GM12878 (cell line): ENCODE data around the gene CRYBB1.

ENCODE experiments used
- CBX5 ChIP-seq: sonication (generic); IDR thresholded peaks from 2 replicates; pipeline ENCODE4 v1.6.1; 2016; ENCODE audit warnings: low read depth, moderate library complexity, mild to moderate bottlenecking, inconsistent platforms
- CTCF ChIP-seq, 3 experiments: IDR thresholded peaks in 2 of 3; conservative IDR thresholded peaks in 1 of 3; 2 replicates each; pipeline ENCODE4 v1.5.1; 2011; ENCODE audit warnings: low read depth in 3 of 3, low read length in 3 of 3, mild to moderate bottlenecking in 3 of 3, control low read depth in 2 of 3, moderate library complexity in 2 of 3, inconsistent platforms in 1 of 3, mixed read lengths in 1 of 3; ENCODE audit not compliant: control insufficient read depth in 2 of 3, insufficient read depth in 1 of 3; ENCODE audit errors: extremely low read depth in 1 of 3
- HDGF ChIP-seq: fragments of 450-650 bp; IDR thresholded peaks from 2 replicates; pipeline ENCODE4 v1.6.1; 2016; ENCODE audit warnings: antibody characterized with exemption
- MTA3 ChIP-seq: IDR thresholded peaks from 2 replicates; pipeline ENCODE4 v1.6.1; 2012; ENCODE audit warnings: low read length, inconsistent platforms, borderline replicate concordance
- MXI1 ChIP-seq: fragments of 150-350 bp; IDR thresholded peaks from 2 replicates; pipeline ENCODE4 v1.6.1; 2011; ENCODE audit warnings: low read depth, mild to moderate bottlenecking, inconsistent platforms, low read length, improper control_type of control experiment
- NBN ChIP-seq: fragments of 450-650 bp; IDR thresholded peaks from 2 replicates; pipeline ENCODE4 v1.6.1; 2016
- NFYB ChIP-seq: IDR thresholded peaks from 2 replicates; pipeline ENCODE4 v1.6.1; 2011; ENCODE audit warnings: low read depth, mild to moderate bottlenecking, low read length, improper control_type of control experiment, moderate library complexity; ENCODE audit not compliant: insufficient read depth
- RAD21 ChIP-seq: IDR thresholded peaks from 2 replicates; pipeline ENCODE4 v1.6.1; 2011; ENCODE audit warnings: mild to moderate bottlenecking, low read depth, low read length, moderate library complexity; ENCODE audit not compliant: insufficient read depth
- SP1 ChIP-seq: IDR thresholded peaks from one replicate; pipeline ENCODE4 v1.6.1; 2011; ENCODE audit warnings: low read depth, low read length
- STAT3 ChIP-seq: IDR thresholded peaks from 2 replicates; pipeline ENCODE4 v1.6.1; 2011; ENCODE audit warnings: low read depth, low read length, improper control_type of control experiment
- TAF1 ChIP-seq: IDR thresholded peaks from 2 replicates; pipeline ENCODE4 v1.6.1; 2011; ENCODE audit warnings: mild to moderate bottlenecking, low read depth, low read length, borderline replicate concordance
- TF ChIP-seq, protein P1 (sequence below): IDR thresholded peaks from 2 replicates; pipeline ENCODE4 v1.6.1; 2012; ENCODE audit warnings: low read depth, low read length, improper control_type of control experiment

- TF ChIP-seq MXI1 (no peak), CTCF (IDR thresholded peaks at IDR 0.05 in 2 of 3, conservative IDR thresholded peaks at IDR 0.05 in 1 of 3; ENCODE audit: control insufficient read depth in 2 of 3, extremely low read depth in 1 of 3, insufficient read depth in 1 of 3, low read depth in 3 of 3, low read length in 3 of 3) (no peak), CBX5 (no peak), MTA3 (no peak), TAF1 (no peak), NBN (no peak), SP1 (no peak), NFYB (no peak), HDGF (no peak), STAT3 (no peak), RAD21 (no peak)
- TF ChIP-seq, protein P1, sequence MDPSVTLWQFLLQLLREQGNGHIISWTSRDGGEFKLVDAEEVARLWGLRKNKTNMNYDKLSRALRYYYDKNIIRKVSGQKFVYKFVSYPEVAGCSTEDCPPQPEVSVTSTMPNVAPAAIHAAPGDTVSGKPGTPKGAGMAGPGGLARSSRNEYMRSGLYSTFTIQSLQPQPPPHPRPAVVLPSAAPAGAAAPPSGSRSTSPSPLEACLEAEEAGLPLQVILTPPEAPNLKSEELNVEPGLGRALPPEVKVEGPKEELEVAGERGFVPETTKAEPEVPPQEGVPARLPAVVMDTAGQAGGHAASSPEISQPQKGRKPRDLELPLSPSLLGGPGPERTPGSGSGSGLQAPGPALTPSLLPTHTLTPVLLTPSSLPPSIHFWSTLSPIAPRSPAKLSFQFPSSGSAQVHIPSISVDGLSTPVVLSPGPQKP = no peak
Measured at GRCh38 chr22:26561756-26562417, 55.9 kb downstream of the CRYBB1 start.
